Loucy (cell line): ENCODE data around the gene TRAF3IP1.

Experiments used
- EZH2phosphoT487 ChIP-seq: fragments of 200-600 bp; IDR thresholded peaks from 2 replicates; pipeline ENCODE4 v1.6.1; 2018; ENCODE audit warnings: antibody characterized with exemption, mild to moderate bottlenecking, moderate library complexity, borderline replicate concordance
- TF ChIP-seq, protein P1 (sequence below): fragments of 200-600 bp; sonication (generic); conservative IDR thresholded peaks from 2 replicates; pipeline ENCODE4 v1.5.1; 2014; ENCODE audit warnings: mild to moderate bottlenecking, antibody characterized with exemption, low read length

GRCh38 chr2:238391042-238391689 lies 70.8 kb downstream of the TRAF3IP1 start:
- TF ChIP-seq, protein P1, sequence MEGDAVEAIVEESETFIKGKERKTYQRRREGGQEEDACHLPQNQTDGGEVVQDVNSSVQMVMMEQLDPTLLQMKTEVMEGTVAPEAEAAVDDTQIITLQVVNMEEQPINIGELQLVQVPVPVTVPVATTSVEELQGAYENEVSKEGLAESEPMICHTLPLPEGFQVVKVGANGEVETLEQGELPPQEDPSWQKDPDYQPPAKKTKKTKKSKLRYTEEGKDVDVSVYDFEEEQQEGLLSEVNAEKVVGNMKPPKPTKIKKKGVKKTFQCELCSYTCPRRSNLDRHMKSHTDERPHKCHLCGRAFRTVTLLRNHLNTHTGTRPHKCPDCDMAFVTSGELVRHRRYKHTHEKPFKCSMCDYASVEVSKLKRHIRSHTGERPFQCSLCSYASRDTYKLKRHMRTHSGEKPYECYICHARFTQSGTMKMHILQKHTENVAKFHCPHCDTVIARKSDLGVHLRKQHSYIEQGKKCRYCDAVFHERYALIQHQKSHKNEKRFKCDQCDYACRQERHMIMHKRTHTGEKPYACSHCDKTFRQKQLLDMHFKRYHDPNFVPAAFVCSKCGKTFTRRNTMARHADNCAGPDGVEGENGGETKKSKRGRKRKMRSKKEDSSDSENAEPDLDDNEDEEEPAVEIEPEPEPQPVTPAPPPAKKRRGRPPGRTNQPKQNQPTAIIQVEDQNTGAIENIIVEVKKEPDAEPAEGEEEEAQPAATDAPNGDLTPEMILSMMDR = no peak
- no peak for TF ChIP-seq EZH2phosphoT487
